Liver (tissue), 9 donors: ENCODE measurements around the gene SLC4A5. TPM values are rescaled to one million over a fixed set of nuclear protein-coding genes. Genes with fewer than 3 reads are reported as not detected.

Experiments
- DNase-seq: peaks from one replicate; pipeline ENCODE4 v3.0.0-alpha.2; 2017; ENCODE audit warnings: low spot score
- H3K27ac ChIP-seq, 2 donors: one replicate each; pipeline ENCODE4 v1.7.0; 2013; ENCODE audit warnings: inconsistent platforms in 2 of 2, low read length in 2 of 2, control low read depth in 1 of 2, low read depth in 1 of 2, mild to moderate bottlenecking in 1 of 2
- H3K27me3 ChIP-seq, 4 donors: one replicate each; pipeline versions ENCODE4 v1.6.1 to v1.7.0; 2013; ENCODE audit warnings: low read length in 3 of 4, inconsistent platforms in 1 of 4, mild to moderate bottlenecking in 1 of 4, moderate library complexity in 1 of 4; ENCODE audit not compliant: control insufficient read depth in 4 of 4, insufficient read depth in 4 of 4
- H3K36me3 ChIP-seq, 4 donors: one replicate each; pipeline versions ENCODE4 v1.6.1 to v1.7.0; 2013; ENCODE audit warnings: low read length in 3 of 4, mild to moderate bottlenecking in 3 of 4, low read depth in 1 of 4, moderate library complexity in 1 of 4; ENCODE audit not compliant: control insufficient read depth in 4 of 4, insufficient read depth in 3 of 4
- H3K4me1 ChIP-seq, 4 donors: one replicate each; pipeline versions ENCODE4 v1.6.1 to v1.7.0; 2013; ENCODE audit warnings: low read length in 3 of 4, mild to moderate bottlenecking in 3 of 4, moderate library complexity in 1 of 4; ENCODE audit not compliant: control insufficient read depth in 4 of 4, insufficient read depth in 4 of 4
- H3K4me3 ChIP-seq, 3 donors: one replicate each; pipeline versions ENCODE4 v1.6.1 to v1.7.0; 2013; ENCODE audit warnings: low read length in 3 of 3, control low read depth in 1 of 3, low read depth in 1 of 3, mild to moderate bottlenecking in 1 of 3
- H3K9ac ChIP-seq, 2 donors: one replicate each; pipeline ENCODE4 v1.7.0; 2013; ENCODE audit warnings: low read length in 2 of 2, mild to moderate bottlenecking in 2 of 2, moderate library complexity in 2 of 2, control low read depth in 1 of 2, low read depth in 1 of 2
- H3K9me3 ChIP-seq, 4 donors: one replicate each; pipeline versions ENCODE4 v1.6.1 to v1.7.0; 2013; ENCODE audit warnings: low read length in 3 of 4; ENCODE audit not compliant: control insufficient read depth in 4 of 4
- EGR1 ChIP-seq, 2 donors: IDR thresholded peaks; 2 replicates each; pipeline ENCODE4 v1.6.1; 2016 to 2018; ENCODE audit warnings: antibody characterized with exemption in 2 of 2, low read depth in 2 of 2
- FOXA1 ChIP-seq: IDR thresholded peaks from 2 replicates; pipeline ENCODE4 v1.6.1; 2016; ENCODE audit warnings: antibody characterized with exemption
- FOXA2 ChIP-seq: IDR thresholded peaks from 2 replicates; pipeline ENCODE4 v1.6.1; 2016; ENCODE audit warnings: antibody characterized with exemption
- GABPA ChIP-seq, 2 donors: IDR thresholded peaks in 1 of 2; conservative IDR thresholded peaks in 1 of 2; 2 replicates each; pipeline ENCODE4 v1.6.1; 2016; ENCODE audit warnings: antibody characterized with exemption in 2 of 2, mild to moderate bottlenecking in 1 of 2, moderate library complexity in 1 of 2
- HNF4A ChIP-seq, 2 donors: conservative IDR thresholded peaks; 2 replicates each; pipeline ENCODE4 v1.6.1; 2016; ENCODE audit warnings: antibody characterized with exemption in 2 of 2, mild to moderate bottlenecking in 2 of 2
- JUND ChIP-seq, 2 donors: IDR thresholded peaks; 2 replicates each; pipeline ENCODE4 v1.6.1; 2016; ENCODE audit warnings: antibody characterized with exemption in 2 of 2
- NR2F2 ChIP-seq: IDR thresholded peaks from 2 replicates; pipeline ENCODE4 v1.6.1; 2016; ENCODE audit warnings: antibody characterized with exemption
- REST ChIP-seq: IDR thresholded peaks from 2 replicates; pipeline ENCODE4 v1.6.1; 2016; ENCODE audit warnings: antibody characterized with exemption, mild to moderate bottlenecking
- RXRA ChIP-seq, 2 donors: IDR thresholded peaks; 2 replicates each; pipeline ENCODE4 v1.6.1; 2017 to 2018; ENCODE audit warnings: antibody characterized with exemption in 2 of 2, mild to moderate bottlenecking in 1 of 2
- SP1 ChIP-seq: IDR thresholded peaks from 2 replicates; pipeline ENCODE4 v1.6.1; 2018; ENCODE audit warnings: antibody characterized with exemption, mild to moderate bottlenecking
- TAF1 ChIP-seq: conservative IDR thresholded peaks from 2 replicates; pipeline ENCODE4 v1.6.1; 2016; ENCODE audit warnings: antibody characterized with exemption, mild to moderate bottlenecking
- ZBTB33 ChIP-seq: IDR thresholded peaks from 2 replicates; pipeline ENCODE4 v1.6.1; 2016; ENCODE audit warnings: antibody characterized with exemption
- WGBS: extraction: QIAGEN DNeasy Blood & Tissue Kit; methylation state at CpG from one replicate; pipeline ENCODE4 v1.1.7; 2013; 5-methylcytosine and 5-hydroxymethylcytosine counted together
- polyA plus RNA-seq, 2 donors: library from polyadenylated mRNA; stranded (reverse) in 1 of 2; unstranded in 1 of 2; fragments of 200-250 nt in 1 of 2; fragments of >200 nt in 1 of 2; fragmentation: Nextera tagmentation in 1 of 2; extraction: Ambion mirVana in 1 of 2; gene quantifications; one replicate each; pipeline versions ENCODE4 v1.2.1 to v1.2.3, GENCODE V29; 2013 to 2015
- total RNA-seq, 2 donors: library from RNA; depleted of rRNA; stranded (reverse); fragments of >200 nt; gene quantifications; one replicate each; pipeline ENCODE4 v1.2.3, GENCODE V29; 2014
- TF ChIP-seq, protein P1 (sequence below): IDR thresholded peaks from 2 replicates; pipeline ENCODE4 v1.6.1; 2016; ENCODE audit warnings: antibody characterized with exemption
- TF ChIP-seq, protein P2 (sequence below): IDR thresholded peaks from 2 replicates; pipeline ENCODE4 v1.6.1; 2016; ENCODE audit warnings: antibody characterized with exemption
- TF ChIP-seq, protein P3 (sequence below): fragments of 150-350 bp; IDR thresholded peaks from 2 replicates; pipeline ENCODE4 v1.5.1; 2017; ENCODE audit warnings: improper control_type of control experiment, low read depth, low read length; ENCODE audit not compliant: missing input control
- donor health status: healthy.
- donor health status: healthy.
- donor health status: healthy.
- donor health status: healthy.
- donor health status: healthy.

Gene SLC4A5
- total and polyA plus RNA-seq, 4 donors, result 0.12 to 0.50 (median 0.29) TPM

- TF ChIP-seq REST (no peak), FOXA1 (no peak)
These were observed 24.6 kb upstream of the SLC4A5 start (continued) for GRCh38 chr2:74367789-74368188.

- H3K27me3 ChIP-seq, result no peaks in the 10 kb centered on the region
- 97% methylated on average over 3 of the region's 3 CpGs for WGBS
- H3K27ac ChIP-seq, result no peak overlapping the region
- H3K4me3 ChIP-seq, result no peak overlapping the region
- TF ChIP-seq, protein P1, sequence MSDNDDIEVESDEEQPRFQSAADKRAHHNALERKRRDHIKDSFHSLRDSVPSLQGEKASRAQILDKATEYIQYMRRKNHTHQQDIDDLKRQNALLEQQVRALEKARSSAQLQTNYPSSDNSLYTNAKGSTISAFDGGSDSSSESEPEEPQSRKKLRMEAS, result no peak
- TF ChIP-seq HNF4A (conservative IDR thresholded peaks at IDR 0.05) (no peak), JUND (IDR thresholded peaks at IDR 0.05) (no peak), TAF1 (no peak), GABPA (IDR thresholded peaks at IDR 0.05 in 1 of 2, conservative IDR thresholded peaks at IDR 0.05 in 1 of 2) (no peak), SP1 (no peak), NR2F2 (no peak), FOXA2 (no peak), EGR1 (IDR thresholded peaks at IDR 0.05; ENCODE audit: low read depth in 2 of 2) (no peak)
- TF ChIP-seq, protein P2, sequence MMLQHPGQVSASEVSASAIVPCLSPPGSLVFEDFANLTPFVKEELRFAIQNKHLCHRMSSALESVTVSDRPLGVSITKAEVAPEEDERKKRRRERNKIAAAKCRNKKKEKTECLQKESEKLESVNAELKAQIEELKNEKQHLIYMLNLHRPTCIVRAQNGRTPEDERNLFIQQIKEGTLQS, result no peak
- H3K4me1 ChIP-seq, result peaks cover 0 to 14% (median 11%) of the 10 kb centered on the region in 4 donors
- H3K9ac ChIP-seq, result no peak overlapping the region
- no peak for DNase-seq
- H3K9me3 ChIP-seq, result no peaks in the 10 kb centered on the region
- H3K36me3 ChIP-seq, result peaks cover 17 to 96% (median 74%) of the 10 kb centered on the region in 4 donors
These were observed 22.8 kb upstream of the SLC4A5 start for GRCh38 chr2:74366036-74366435.

- H3K9ac ChIP-seq, result no peak overlapping the region
- H3K27me3 ChIP-seq, result no peaks in the 10 kb centered on the region
- no peaks in the 10 kb centered on the region for H3K9me3 ChIP-seq
- no peak overlapping the region for H3K27ac ChIP-seq
- no peak overlapping the region for H3K4me3 ChIP-seq
- H3K4me1 ChIP-seq, result peaks cover 0 to 14% (median 11%) of the 10 kb centered on the region in 4 donors
- no peak for DNase-seq
- 56% methylated on average over 8 of the region's 8 CpGs for WGBS
- TF ChIP-seq EGR1 (IDR thresholded peaks at IDR 0.05; ENCODE audit: low read depth in 2 of 2), result no peak
- TF ChIP-seq NR2F2, result no peak
- TF ChIP-seq RXRA (IDR thresholded peaks at IDR 0.05), result peak; percentile 60 to 75
- TF ChIP-seq, protein P3, sequence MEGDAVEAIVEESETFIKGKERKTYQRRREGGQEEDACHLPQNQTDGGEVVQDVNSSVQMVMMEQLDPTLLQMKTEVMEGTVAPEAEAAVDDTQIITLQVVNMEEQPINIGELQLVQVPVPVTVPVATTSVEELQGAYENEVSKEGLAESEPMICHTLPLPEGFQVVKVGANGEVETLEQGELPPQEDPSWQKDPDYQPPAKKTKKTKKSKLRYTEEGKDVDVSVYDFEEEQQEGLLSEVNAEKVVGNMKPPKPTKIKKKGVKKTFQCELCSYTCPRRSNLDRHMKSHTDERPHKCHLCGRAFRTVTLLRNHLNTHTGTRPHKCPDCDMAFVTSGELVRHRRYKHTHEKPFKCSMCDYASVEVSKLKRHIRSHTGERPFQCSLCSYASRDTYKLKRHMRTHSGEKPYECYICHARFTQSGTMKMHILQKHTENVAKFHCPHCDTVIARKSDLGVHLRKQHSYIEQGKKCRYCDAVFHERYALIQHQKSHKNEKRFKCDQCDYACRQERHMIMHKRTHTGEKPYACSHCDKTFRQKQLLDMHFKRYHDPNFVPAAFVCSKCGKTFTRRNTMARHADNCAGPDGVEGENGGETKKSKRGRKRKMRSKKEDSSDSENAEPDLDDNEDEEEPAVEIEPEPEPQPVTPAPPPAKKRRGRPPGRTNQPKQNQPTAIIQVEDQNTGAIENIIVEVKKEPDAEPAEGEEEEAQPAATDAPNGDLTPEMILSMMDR, result no peak
- no peak for TF ChIP-seq ZBTB33
- peaks cover 17 to 95% (median 71%) of the 10 kb centered on the region in 4 donors for H3K36me3 ChIP-seq
These were observed 21.6 kb upstream of the SLC4A5 start for GRCh38 chr2:74364533-74365505.
